HEK293 (cell line): ENCODE data around the gene UBR1.

Experiments
- CTCF ChIA-PET: fragments of 350-600 bp; formaldehyde crosslinking; extraction: SDS; loops from one replicate; lab custom pipeline; 2021; ENCODE audit warnings: antibody characterized with exemption; lab: Yijun Ruan, JAX
- POLR2A ChIA-PET: fragments of 300-600 bp; formaldehyde crosslinking; extraction: SDS; loops from one replicate; lab custom pipeline; 2020; ENCODE audit warnings: antibody characterized with exemption, inconsistent platforms; lab: Yijun Ruan, JAX
- H3K27ac ChIP-seq: fragments of 200-500 bp; sonication (Bioruptor generic); 2 replicates; pipeline ENCODE4 v1.5.1; 2014; ENCODE audit warnings: low read depth, low read length, control low read depth, inconsistent platforms; ENCODE audit errors: extremely low read depth
- H3K36me3 ChIP-seq, 2 experiments: fragments of 200-500 bp in 1 of 2; sonication (Bioruptor generic) in 1 of 2; 1 replicate in 1 of 2; 2 replicates in 1 of 2; pipeline ENCODE4 v1.5.1; 2014 to 2017; ENCODE audit warnings: inconsistent platforms in 2 of 2, low read length in 2 of 2; ENCODE audit not compliant: control insufficient read depth in 2 of 2, insufficient read depth in 1 of 2
- H3K4me1 ChIP-seq: fragments of 200-500 bp; sonication (Bioruptor generic); 2 replicates; pipeline ENCODE4 v1.5.1; 2014; ENCODE audit warnings: mild to moderate bottlenecking, low read length, inconsistent platforms; ENCODE audit not compliant: control insufficient read depth, insufficient read depth
- H3K4me3 ChIP-seq: 2 replicates; pipeline ENCODE4 v1.5.1; 2011; ENCODE audit warnings: low read depth, mild to moderate bottlenecking, control low read depth, low read length, moderate library complexity
- H3K9me3 ChIP-seq: fragments of 200-500 bp; sonication (Bioruptor generic); 2 replicates; pipeline ENCODE4 v1.5.1; 2014; ENCODE audit warnings: low read depth, low read length, inconsistent platforms; ENCODE audit not compliant: control insufficient read depth, insufficient read depth
- KLF9 ChIP-seq: fragments of 450-650 bp; formaldehyde crosslinking; IDR thresholded peaks from 2 replicates; pipeline ENCODE4 v1.5.1; 2016; ENCODE audit warnings: missing biosample characterization, missing genetic modification characterization, low read depth
- OVOL3 ChIP-seq: fragments of 450-650 bp; formaldehyde crosslinking; IDR thresholded peaks from 2 replicates; pipeline ENCODE4 v1.5.1; 2016; ENCODE audit warnings: missing biosample characterization, missing genetic modification characterization
- SP2 ChIP-seq: fragments of 450-650 bp; formaldehyde crosslinking; IDR thresholded peaks from 2 replicates; pipeline ENCODE4 v1.5.1; 2016; ENCODE audit warnings: missing biosample characterization, missing genetic modification characterization
- ZBTB21 ChIP-seq: fragments of 450-650 bp; formaldehyde crosslinking; IDR thresholded peaks from 2 replicates; pipeline ENCODE4 v1.5.1; 2017; ENCODE audit warnings: missing biosample characterization, missing genetic modification characterization
- ZBTB7A ChIP-seq: fragments of 450-650 bp; formaldehyde crosslinking; IDR thresholded peaks from 2 replicates; pipeline ENCODE4 v1.5.1; 2016; ENCODE audit warnings: low read depth, missing biosample characterization, missing genetic modification characterization
- ZFHX2 ChIP-seq: fragments of 450-650 bp; formaldehyde crosslinking; conservative IDR thresholded peaks from 2 replicates; pipeline ENCODE4 v1.5.1; 2016; ENCODE audit warnings: missing biosample characterization, missing genetic modification characterization
- ZNF121 ChIP-seq: fragments of 450-650 bp; formaldehyde crosslinking; IDR thresholded peaks from 2 replicates; pipeline ENCODE4 v1.5.1; 2016; ENCODE audit warnings: missing biosample characterization, missing genetic modification characterization
- ZNF140 ChIP-seq: fragments of 450-650 bp; formaldehyde crosslinking; IDR thresholded peaks from 2 replicates; pipeline ENCODE4 v1.5.1; 2016; ENCODE audit warnings: missing biosample characterization, missing genetic modification characterization
- ZNF239 ChIP-seq: fragments of 450-650 bp; formaldehyde crosslinking; IDR thresholded peaks from 2 replicates; pipeline ENCODE4 v1.5.1; 2016; ENCODE audit warnings: missing biosample characterization, missing genetic modification characterization
- ZNF324 ChIP-seq: fragments of 450-650 bp; formaldehyde crosslinking; IDR thresholded peaks from 2 replicates; pipeline ENCODE4 v1.5.1; 2016; ENCODE audit warnings: missing biosample characterization, missing genetic modification characterization
- ZNF335 ChIP-seq: fragments of 450-650 bp; formaldehyde crosslinking; conservative IDR thresholded peaks from 2 replicates; pipeline ENCODE4 v1.5.1; 2016; ENCODE audit warnings: missing biosample characterization, missing genetic modification characterization
- ZNF473 ChIP-seq: fragments of 450-650 bp; formaldehyde crosslinking; IDR thresholded peaks from 2 replicates; pipeline ENCODE4 v1.5.1; 2017; ENCODE audit warnings: missing biosample characterization, missing genetic modification characterization
- ZNF658 ChIP-seq: fragments of 450-650 bp; formaldehyde crosslinking; IDR thresholded peaks from 2 replicates; pipeline ENCODE4; 2016; ENCODE audit warnings: missing biosample characterization, missing genetic modification characterization
- ZNF747 ChIP-seq: fragments of 450-650 bp; formaldehyde crosslinking; IDR thresholded peaks from 2 replicates; pipeline ENCODE4 v1.5.1; 2016; ENCODE audit warnings: missing biosample characterization, missing genetic modification characterization
- ZNF76 ChIP-seq: fragments of 450-650 bp; formaldehyde crosslinking; IDR thresholded peaks from 2 replicates; pipeline ENCODE4; 2016; ENCODE audit warnings: low read depth, missing biosample characterization, missing genetic modification characterization, borderline replicate concordance
- TF ChIP-seq, protein P1 (sequence below): fragments of 450-650 bp; formaldehyde crosslinking; IDR thresholded peaks from 2 replicates; pipeline ENCODE4 v1.5.1; 2017; ENCODE audit warnings: missing biosample characterization, missing genetic modification characterization
- TF ChIP-seq, protein P2 (sequence below): fragments of 450-650 bp; formaldehyde crosslinking; IDR thresholded peaks from 2 replicates; pipeline ENCODE4 v1.5.1; 2017; ENCODE audit warnings: missing biosample characterization, missing genetic modification characterization
- TF ChIP-seq, protein P3 (sequence below): fragments of 450-650 bp; formaldehyde crosslinking; IDR thresholded peaks from 2 replicates; pipeline ENCODE4 v1.5.1; 2016; ENCODE audit warnings: missing biosample characterization, missing genetic modification characterization
- TF ChIP-seq, protein P4 (sequence below): fragments of 450-650 bp; formaldehyde crosslinking; IDR thresholded peaks from 2 replicates; pipeline ENCODE4 v1.5.1; 2016; ENCODE audit warnings: missing biosample characterization, missing genetic modification characterization

Gene UBR1

DNA sequence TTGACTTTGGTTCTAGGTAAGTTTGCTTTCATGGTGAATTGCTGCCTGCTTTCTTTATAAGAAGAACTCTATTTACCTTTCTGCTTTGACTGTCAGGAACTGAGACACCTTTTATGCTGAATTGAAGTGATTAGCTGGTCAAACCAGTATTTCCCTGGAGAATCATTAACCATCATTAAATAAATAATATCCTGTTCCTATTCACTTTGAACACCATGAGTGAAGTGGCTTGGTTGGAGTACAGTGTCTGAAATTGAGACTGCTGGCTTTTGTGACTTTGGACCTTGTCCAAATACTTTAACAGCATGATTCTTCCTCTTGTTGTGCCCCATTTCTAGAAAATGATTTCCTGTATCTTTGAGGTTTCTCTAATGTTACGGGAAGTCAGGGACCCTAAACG, 21.9 kb upstream of the UBR1 start (continued):
- TF ChIP-seq ZNF324 (no peak), ZNF335 (no peak), OVOL3 (tag by site-specific recombination) (no peak), ZNF658 (tag by site-specific recombination) (no peak), SP2 (no peak), ZBTB7A (tag by site-specific recombination) (no peak), ZNF747 (no peak)
- TF ChIP-seq, protein P1, sequence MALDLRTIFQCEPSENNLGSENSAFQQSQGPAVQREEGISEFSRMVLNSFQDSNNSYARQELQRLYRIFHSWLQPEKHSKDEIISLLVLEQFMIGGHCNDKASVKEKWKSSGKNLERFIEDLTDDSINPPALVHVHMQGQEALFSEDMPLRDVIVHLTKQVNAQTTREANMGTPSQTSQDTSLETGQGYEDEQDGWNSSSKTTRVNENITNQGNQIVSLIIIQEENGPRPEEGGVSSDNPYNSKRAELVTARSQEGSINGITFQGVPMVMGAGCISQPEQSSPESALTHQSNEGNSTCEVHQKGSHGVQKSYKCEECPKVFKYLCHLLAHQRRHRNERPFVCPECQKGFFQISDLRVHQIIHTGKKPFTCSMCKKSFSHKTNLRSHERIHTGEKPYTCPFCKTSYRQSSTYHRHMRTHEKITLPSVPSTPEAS, result no peak

DNA sequence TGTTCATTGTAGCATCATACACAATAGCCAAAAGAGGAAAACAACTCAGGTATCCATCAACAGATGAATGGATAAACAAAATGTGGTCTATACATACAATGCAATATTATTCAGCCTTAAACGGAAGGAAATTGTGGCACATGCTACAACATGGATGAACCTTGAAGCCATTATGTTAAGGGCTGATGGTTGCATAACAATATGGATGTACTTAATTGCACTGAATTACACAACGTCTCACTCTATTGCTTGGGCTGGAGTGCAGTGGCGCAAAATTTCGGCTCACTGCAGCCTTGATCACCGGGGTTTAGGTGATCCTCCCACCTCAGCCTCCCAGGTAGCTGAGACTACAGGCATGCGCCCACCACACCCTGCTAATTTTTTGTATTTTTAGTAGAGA, 20.5 kb upstream of the UBR1 start:
- Histone ChIP-seq H3K36me3 (no peaks in the 10 kb centered on the region), H3K4me3 (no peak overlapping the region), H3K9me3 (no peaks in the 10 kb centered on the region), H3K27ac (no peak overlapping the region), H3K4me1 (no peaks in the 10 kb centered on the region)
- ChIA-PET POLR2A (no interaction called here), CTCF (no interaction called here)
- no peak for TF ChIP-seq ZNF76 (tag by site-specific recombination)
- no peak for TF ChIP-seq ZBTB21 (tag by site-specific recombination)
- TF ChIP-seq KLF9 (tag by site-specific recombination), result no peak
- no peak for TF ChIP-seq ZNF121
- TF ChIP-seq, protein P2, sequence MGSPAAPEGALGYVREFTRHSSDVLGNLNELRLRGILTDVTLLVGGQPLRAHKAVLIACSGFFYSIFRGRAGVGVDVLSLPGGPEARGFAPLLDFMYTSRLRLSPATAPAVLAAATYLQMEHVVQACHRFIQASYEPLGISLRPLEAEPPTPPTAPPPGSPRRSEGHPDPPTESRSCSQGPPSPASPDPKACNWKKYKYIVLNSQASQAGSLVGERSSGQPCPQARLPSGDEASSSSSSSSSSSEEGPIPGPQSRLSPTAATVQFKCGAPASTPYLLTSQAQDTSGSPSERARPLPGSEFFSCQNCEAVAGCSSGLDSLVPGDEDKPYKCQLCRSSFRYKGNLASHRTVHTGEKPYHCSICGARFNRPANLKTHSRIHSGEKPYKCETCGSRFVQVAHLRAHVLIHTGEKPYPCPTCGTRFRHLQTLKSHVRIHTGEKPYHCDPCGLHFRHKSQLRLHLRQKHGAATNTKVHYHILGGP, result no peak

DNA sequence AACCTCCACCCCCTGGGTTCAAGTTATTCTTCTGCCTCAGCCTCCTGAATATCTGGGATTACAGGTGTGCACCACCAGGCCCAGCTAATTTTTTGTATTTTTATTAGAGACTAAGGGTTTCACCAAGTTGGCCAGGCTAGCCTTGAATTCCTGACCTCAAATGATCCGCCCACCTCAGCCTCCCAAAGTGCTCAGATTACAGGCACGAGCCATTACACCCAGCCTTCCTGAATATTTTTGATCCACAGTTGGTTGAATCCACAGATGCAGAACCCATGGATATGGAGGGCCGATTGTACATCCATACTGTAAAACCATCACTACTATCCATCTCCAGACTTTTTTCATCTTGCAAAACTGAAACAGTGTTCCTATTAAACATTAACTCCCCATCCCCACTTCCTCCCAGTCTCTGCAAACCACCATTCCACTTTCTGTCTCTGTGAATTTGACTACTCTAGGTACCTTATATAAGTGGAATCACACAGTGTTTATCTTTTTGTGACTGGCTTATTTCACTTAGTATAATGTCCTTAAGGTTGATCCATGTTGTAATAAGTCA, 19.3 kb upstream of the UBR1 start:
- Histone ChIP-seq H3K4me1 (no peaks in the 10 kb centered on the region), H3K36me3 (no peaks in the 10 kb centered on the region), H3K9me3 (no peaks in the 10 kb centered on the region), H3K27ac (no peak overlapping the region), H3K4me3 (no peak overlapping the region)
- CTCF ChIA-PET, result no interaction called here
- POLR2A ChIA-PET, result no interaction called here
- TF ChIP-seq, protein P3, sequence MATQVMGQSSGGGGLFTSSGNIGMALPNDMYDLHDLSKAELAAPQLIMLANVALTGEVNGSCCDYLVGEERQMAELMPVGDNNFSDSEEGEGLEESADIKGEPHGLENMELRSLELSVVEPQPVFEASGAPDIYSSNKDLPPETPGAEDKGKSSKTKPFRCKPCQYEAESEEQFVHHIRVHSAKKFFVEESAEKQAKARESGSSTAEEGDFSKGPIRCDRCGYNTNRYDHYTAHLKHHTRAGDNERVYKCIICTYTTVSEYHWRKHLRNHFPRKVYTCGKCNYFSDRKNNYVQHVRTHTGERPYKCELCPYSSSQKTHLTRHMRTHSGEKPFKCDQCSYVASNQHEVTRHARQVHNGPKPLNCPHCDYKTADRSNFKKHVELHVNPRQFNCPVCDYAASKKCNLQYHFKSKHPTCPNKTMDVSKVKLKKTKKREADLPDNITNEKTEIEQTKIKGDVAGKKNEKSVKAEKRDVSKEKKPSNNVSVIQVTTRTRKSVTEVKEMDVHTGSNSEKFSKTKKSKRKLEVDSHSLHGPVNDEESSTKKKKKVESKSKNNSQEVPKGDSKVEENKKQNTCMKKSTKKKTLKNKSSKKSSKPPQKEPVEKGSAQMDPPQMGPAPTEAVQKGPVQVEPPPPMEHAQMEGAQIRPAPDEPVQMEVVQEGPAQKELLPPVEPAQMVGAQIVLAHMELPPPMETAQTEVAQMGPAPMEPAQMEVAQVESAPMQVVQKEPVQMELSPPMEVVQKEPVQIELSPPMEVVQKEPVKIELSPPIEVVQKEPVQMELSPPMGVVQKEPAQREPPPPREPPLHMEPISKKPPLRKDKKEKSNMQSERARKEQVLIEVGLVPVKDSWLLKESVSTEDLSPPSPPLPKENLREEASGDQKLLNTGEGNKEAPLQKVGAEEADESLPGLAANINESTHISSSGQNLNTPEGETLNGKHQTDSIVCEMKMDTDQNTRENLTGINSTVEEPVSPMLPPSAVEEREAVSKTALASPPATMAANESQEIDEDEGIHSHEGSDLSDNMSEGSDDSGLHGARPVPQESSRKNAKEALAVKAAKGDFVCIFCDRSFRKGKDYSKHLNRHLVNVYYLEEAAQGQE, result no peak
- peak; percentile 15; the same call in 1 of the 2 replicates for TF ChIP-seq ZFHX2
- TF ChIP-seq ZNF473 (tag by site-specific recombination), result no peak
- TF ChIP-seq, protein P4, sequence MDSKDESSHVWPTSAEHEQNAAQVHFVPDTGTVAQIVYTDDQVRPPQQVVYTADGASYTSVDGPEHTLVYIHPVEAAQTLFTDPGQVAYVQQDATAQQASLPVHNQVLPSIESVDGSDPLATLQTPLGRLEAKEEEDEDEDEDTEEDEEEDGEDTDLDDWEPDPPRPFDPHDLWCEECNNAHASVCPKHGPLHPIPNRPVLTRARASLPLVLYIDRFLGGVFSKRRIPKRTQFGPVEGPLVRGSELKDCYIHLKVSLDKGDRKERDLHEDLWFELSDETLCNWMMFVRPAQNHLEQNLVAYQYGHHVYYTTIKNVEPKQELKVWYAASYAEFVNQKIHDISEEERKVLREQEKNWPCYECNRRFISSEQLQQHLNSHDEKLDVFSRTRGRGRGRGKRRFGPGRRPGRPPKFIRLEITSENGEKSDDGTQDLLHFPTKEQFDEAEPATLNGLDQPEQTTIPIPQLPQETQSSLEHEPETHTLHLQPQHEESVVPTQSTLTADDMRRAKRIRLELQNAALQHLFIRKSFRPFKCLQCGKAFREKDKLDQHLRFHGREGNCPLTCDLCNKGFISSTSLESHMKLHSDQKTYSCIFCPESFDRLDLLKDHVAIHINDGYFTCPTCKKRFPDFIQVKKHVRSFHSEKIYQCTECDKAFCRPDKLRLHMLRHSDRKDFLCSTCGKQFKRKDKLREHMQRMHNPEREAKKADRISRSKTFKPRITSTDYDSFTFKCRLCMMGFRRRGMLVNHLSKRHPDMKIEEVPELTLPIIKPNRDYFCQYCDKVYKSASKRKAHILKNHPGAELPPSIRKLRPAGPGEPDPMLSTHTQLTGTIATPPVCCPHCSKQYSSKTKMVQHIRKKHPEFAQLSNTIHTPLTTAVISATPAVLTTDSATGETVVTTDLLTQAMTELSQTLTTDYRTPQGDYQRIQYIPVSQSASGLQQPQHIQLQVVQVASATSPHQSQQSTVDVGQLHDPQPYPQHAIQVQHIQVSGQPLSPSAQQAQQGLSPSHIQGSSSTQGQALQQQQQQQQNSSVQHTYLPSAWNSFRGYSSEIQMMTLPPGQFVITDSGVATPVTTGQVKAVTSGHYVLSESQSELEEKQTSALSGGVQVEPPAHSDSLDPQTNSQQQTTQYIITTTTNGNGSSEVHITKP (tag by site-specific recombination), result 0 out of 2 replicates have a peak, but pooled peaks have one; percentile 30
- TF ChIP-seq ZNF239 (tag by site-specific recombination), result no peak
- no peak for TF ChIP-seq ZNF140 (tag by site-specific recombination)
